GOT3 (cell line): ENCODE results near the gene KLHDC7A.
"Not testable (repeated sequence)": the region's sequence is repeated elsewhere in the genome, so short reads cannot be mapped to it uniquely, and the experiment has no call there.

ENCODE experiments used
- DNase-seq: peaks from one replicate; lab custom pipeline; 2025; ENCODE audit warnings: mixed read lengths; lab: John Stamatoyannopoulos, UW

Gene KLHDC7A

DNA sequence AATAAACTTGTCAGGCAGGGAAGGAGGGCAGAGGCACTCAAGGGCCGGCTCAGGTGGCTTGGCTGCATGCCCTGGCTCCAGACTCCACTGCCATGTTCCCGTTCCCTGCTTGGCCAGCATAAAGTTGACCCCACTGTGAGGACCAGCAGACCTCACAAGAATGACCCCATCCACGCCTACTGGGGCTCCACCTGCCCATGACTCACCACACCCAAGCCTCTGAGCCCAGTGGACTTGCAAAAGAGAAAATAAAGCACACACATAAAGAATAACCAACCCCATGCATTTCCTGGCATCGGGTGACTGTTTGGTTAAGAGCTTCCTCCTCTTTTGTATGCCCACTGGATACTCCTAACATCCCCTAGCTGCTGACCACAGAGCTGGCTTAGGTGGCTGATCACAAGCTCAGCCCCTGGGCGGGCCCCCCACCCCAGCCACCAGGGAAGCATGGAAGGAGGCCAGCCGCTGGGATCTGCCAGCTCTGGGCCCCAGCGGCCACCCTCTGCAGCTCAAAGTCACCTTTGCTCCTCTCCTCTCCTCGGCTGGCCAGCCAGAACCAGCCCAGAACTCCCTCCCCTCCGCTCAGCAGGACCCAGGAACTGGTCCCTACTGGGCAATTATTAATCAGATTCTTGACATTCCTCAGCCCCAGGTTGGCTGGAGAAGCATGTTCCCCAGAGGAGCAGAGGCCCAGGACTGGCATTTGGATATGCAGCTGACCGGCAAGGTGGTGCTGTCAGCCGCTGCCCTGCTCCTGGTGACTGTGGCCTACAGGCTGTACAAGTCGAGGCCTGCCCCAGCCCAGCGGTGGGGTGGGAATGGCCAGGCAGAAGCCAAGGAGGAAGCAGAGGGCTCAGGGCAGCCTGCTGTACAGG, at the start of gene KLHDC7A:
KLHDC7A (plus strand) TSS at position 616 of the 875 bp plus-strand sequence; CDS start at position 668, 52 bp downstream.
- DNase-seq, result no peak

GRCh38 chr1:18434041-18434440, 46.7 kb upstream of the KLHDC7A start:
- no peak for DNase-seq

- no peak for DNase-seq
Measured at GRCh38 chr1:18440385-18441226, 40.1 kb upstream of the KLHDC7A start.

GRCh38 chr1:18443587-18444520, 36.9 kb upstream of the KLHDC7A start:
- DNase-seq, result no peak

- no peak for DNase-seq
Measured at GRCh38 chr1:18444563-18444962, 36.2 kb upstream of the KLHDC7A start.

DNA sequence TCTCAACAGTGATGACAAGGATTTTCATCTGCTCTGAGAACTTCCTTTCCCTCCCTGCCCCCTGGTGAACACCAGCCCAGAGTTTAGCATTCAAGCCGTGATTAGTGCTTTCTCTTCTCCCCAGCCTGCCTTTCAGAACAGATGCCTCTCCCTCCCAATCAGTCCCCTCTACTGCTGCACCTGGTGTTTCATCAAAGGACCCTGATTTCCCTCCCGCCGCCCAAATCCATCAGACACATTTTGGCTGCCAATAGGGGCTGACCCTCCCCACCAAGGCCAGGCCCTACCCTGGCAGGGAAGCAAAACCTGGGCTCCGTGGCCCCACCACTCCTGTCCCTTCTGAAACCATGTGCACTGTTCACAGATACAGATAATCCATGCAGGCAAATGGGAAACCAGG, 34.0 kb upstream of the KLHDC7A start:
- no peak for DNase-seq

DNA sequence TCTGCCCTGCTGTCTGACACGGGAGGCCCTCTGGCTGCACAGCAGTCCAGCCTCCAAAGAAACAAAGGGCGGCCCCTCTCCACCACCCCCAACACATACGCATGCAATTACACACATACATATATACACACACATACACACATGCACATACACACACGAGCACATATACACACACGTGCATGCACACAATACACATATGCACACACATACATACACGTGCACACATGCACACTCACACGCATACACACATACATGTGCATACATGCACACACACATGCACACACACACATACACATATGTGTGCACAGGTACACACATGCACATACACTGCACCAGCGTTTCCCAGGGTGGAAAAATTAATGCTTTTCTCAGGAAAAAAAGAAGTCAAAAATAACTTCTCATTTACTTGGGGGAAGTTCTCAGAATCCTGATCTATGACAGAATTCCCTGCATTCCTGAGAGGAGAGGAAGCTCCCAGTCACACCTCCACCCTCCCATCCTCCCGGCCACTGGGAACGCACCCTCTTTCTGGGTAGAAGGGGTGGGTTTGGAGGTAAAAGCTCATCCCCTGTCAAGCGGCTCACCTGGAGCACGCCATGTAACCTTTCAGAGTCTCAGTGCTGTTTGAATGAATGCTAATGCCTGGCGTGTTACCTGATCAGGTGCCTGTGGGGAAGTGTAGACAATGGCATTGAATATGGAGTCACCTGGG, 33.1 kb upstream of the KLHDC7A start:
- DNase-seq, result no peak

DNA sequence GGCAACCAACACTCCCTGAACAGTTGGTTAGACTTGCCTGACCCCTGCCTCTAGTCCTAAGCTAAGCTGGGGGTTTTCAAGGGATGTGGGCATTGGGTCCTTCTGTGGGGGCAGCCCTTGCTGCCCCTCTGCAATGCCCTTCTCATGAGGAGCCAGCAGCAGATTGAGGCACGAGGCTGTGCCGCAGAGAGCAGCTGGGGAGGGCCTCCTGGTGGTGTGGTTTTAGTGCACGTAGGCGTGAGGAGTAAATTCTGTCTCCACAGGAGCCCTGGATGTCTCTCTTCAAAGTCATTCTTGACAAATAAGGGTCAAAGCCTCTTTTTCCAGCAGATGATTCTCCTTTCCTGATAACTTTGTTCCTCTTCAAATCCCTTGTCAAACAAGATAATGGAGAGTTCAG, 31.8 kb upstream of the KLHDC7A start:
- no peak for DNase-seq

DNA sequence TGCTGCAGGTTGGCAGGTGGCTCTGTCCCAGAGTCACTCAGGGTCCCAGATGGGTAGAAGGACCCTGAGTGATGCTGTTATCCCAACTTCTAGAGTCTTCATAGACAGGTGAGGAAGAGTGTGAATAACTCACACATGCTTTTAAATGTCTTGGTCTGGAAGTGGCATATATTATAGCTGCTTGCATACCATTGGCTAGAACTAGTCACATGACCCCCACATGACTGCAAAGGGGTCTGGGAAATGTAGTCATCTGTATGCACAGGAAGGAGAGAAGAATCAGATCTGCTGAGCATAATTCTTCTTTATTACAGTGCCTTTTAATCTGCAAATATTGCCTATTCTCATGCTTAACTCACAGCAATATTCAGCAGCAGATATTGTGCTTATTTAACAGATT, 28.2 kb upstream of the KLHDC7A start:
- no peak for DNase-seq

DNA sequence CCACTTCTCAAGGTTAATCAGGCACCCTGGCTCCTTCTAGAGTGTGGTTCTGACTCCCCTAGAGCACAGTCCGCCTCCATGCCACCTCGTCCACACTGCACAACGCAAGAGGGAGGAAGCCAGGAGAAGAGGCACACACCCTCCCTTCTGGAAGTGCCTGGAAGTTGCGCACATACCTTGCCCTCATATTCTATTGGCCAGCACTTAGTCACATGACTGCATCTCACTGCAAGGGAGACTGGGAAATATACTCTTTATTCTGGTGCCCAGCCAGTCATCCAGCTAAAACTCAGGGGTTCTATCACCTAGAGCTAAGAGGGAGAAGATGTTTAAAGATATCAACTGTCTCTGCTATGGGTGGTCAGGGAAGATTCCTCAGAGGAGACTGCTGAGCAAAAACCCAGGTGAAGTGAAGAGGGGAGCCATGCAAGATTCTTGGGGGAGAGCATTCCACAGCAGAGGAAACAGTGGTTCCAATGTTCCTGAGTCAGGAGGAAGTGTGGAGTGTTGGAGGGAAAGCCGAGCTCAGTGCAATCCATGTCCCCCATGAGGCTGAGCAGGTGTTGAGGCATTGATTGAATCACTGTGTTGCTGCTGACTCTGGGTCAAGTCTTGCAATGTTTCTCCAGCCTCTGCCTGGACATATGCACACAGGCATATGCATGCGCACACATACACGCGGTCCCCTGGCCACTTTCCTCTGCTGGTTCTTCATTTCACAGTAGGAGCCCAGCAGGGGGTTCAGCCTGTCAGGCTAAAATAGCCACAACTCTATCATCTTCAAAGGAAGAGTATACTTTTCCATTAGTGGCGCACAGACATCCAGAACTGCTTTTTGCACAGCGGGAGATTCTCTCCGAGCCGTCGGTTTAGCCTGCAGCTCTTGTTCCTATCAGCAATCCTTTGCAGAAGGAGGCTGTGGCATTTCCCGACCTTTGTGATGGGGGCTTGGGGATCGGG, 22.3 kb upstream of the KLHDC7A start:
- no peak for DNase-seq

GRCh38 chr1:18461656-18462055, 19.1 kb upstream of the KLHDC7A start:
- no peak for DNase-seq

- not testable (repeated sequence) for DNase-seq
Measured at GRCh38 chr1:18462517-18462916, 18.2 kb upstream of the KLHDC7A start.

DNA sequence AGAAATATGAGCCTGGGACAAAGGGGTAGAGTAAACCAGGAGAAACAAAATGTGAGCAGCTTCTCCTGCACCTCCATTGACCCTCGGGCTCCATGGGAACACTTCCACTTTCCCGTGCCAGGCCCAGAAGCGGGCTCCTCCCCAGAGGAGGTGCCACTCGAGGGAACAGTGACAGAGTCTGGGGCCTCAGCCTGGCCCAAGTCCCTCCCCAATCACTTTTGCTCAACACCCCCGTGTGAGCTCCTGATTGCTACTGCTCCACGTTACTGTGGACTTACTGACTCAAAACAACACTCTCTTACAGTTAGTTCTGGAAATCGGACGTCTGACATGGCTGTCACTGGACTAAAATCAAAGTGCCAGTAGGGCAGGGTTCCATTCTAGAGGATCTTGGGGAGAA, 17.7 kb upstream of the KLHDC7A start:
- no peak for DNase-seq

- no peak for DNase-seq
Measured at GRCh38 chr1:18463984-18464664, 16.6 kb upstream of the KLHDC7A start.

GRCh38 chr1:18464665-18465050, 16.1 kb upstream of the KLHDC7A start:
- no peak for DNase-seq

DNA sequence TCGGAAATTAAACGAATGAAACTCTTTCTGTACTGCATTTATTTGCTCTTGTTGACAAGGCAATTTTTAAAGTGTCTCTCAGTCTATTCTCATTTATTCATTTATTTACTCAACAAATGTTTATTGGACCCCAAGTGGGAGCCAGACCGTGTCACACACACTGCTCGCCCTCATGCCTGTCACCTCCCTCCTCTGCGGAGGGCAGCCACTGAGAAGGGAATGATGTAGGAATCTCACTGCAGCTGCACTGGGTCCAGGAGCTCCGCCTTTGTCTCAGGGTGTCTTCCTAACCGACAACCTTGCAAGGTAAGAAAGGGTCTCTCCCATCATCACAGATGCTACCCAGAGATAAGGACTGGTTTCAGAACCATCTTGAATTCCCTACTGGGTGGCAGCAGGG, 14.1 kb upstream of the KLHDC7A start:
- DNase-seq, result no peak

DNA sequence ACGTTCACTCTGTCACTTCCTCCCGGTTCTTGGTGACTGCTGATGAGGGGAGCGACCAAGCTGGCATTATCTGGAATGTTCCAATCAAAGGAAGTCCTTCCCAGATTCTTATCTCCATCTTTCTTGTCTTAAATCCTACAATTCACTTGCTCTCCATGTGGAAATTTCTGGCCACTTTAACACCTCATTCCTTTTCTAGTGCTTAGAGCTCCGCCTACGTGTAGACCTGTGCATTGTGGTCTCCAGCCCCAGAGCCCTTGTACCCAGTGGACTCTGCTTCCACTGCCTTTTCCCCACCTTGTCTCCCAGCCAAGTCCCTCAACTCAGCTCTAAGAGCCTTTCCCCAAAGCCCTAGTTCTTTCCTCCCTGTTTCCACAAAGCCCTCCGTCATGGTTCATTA, 12.2 kb upstream of the KLHDC7A start:
- DNase-seq, result no peak

DNA sequence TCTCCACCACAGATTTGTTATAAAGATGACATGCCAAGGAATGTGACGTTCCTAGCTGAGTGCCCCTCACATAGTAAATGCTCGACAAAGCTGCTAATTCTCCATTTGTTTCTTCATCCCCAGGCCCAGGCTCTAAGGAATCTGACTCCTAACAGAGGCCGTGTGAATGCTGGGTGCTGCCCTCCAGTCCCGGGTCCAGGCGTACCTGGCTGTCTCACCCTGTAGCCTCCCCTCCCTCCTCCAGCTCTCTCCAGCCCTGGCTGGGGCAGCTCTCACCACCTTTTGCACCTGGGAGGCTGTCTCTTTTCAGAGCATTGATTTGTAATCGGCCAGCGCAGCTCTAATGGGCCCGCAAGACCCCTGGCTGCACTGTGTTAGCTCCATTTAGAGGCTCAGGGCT, 11.2 kb upstream of the KLHDC7A start:
- DNase-seq, result no peak

GRCh38 chr1:18470671-18471355, 9.9 kb upstream of the KLHDC7A start:
- no peak for DNase-seq
